Liver (tissue), 9 donors: Measurements from ENCODE around the gene COL5A1. TPM values are rescaled to one million over a fixed set of nuclear protein-coding genes. Genes with fewer than 3 reads are reported as not detected.
A peak's percentile ranks its signal among the peaks of the same experiment; 100 is the strongest.

Source experiments
- DNase-seq: peaks from one replicate; pipeline ENCODE4 v3.0.0-alpha.2; 2017; ENCODE audit warnings: low spot score
- H3K27ac ChIP-seq, 2 donors: one replicate each; pipeline ENCODE4 v1.7.0; 2013; ENCODE audit warnings: inconsistent platforms in 2 of 2, low read length in 2 of 2, control low read depth in 1 of 2, low read depth in 1 of 2, mild to moderate bottlenecking in 1 of 2
- H3K27me3 ChIP-seq, 4 donors: one replicate each; pipeline versions ENCODE4 v1.6.1 to v1.7.0; 2013; ENCODE audit warnings: low read length in 3 of 4, inconsistent platforms in 1 of 4, mild to moderate bottlenecking in 1 of 4, moderate library complexity in 1 of 4; ENCODE audit not compliant: control insufficient read depth in 4 of 4, insufficient read depth in 4 of 4
- H3K36me3 ChIP-seq, 4 donors: one replicate each; pipeline versions ENCODE4 v1.6.1 to v1.7.0; 2013; ENCODE audit warnings: low read length in 3 of 4, mild to moderate bottlenecking in 3 of 4, low read depth in 1 of 4, moderate library complexity in 1 of 4; ENCODE audit not compliant: control insufficient read depth in 4 of 4, insufficient read depth in 3 of 4
- H3K4me1 ChIP-seq, 4 donors: one replicate each; pipeline versions ENCODE4 v1.6.1 to v1.7.0; 2013; ENCODE audit warnings: low read length in 3 of 4, mild to moderate bottlenecking in 3 of 4, moderate library complexity in 1 of 4; ENCODE audit not compliant: control insufficient read depth in 4 of 4, insufficient read depth in 4 of 4
- H3K4me3 ChIP-seq, 3 donors: one replicate each; pipeline versions ENCODE4 v1.6.1 to v1.7.0; 2013; ENCODE audit warnings: low read length in 3 of 3, control low read depth in 1 of 3, low read depth in 1 of 3, mild to moderate bottlenecking in 1 of 3
- H3K9ac ChIP-seq, 2 donors: one replicate each; pipeline ENCODE4 v1.7.0; 2013; ENCODE audit warnings: low read length in 2 of 2, mild to moderate bottlenecking in 2 of 2, moderate library complexity in 2 of 2, control low read depth in 1 of 2, low read depth in 1 of 2
- H3K9me3 ChIP-seq, 4 donors: one replicate each; pipeline versions ENCODE4 v1.6.1 to v1.7.0; 2013; ENCODE audit warnings: low read length in 3 of 4; ENCODE audit not compliant: control insufficient read depth in 4 of 4
- CTCF ChIP-seq: fragments of 150-350 bp; IDR thresholded peaks from 2 replicates; pipeline ENCODE4 v1.5.1; 2017; ENCODE audit warnings: improper control_type of control experiment, low read depth, low read length; ENCODE audit not compliant: missing input control
- EGR1 ChIP-seq, 2 donors: IDR thresholded peaks; 2 replicates each; pipeline ENCODE4 v1.6.1; 2016 to 2018; ENCODE audit warnings: antibody characterized with exemption in 2 of 2, low read depth in 2 of 2
- GABPA ChIP-seq, 2 donors: IDR thresholded peaks in 1 of 2; conservative IDR thresholded peaks in 1 of 2; 2 replicates each; pipeline ENCODE4 v1.6.1; 2016; ENCODE audit warnings: antibody characterized with exemption in 2 of 2, mild to moderate bottlenecking in 1 of 2, moderate library complexity in 1 of 2
- HNF4A ChIP-seq, 2 donors: conservative IDR thresholded peaks; 2 replicates each; pipeline ENCODE4 v1.6.1; 2016; ENCODE audit warnings: antibody characterized with exemption in 2 of 2, mild to moderate bottlenecking in 2 of 2
- JUND ChIP-seq, 2 donors: IDR thresholded peaks; 2 replicates each; pipeline ENCODE4 v1.6.1; 2016; ENCODE audit warnings: antibody characterized with exemption in 2 of 2
- MAX ChIP-seq: IDR thresholded peaks from 2 replicates; pipeline ENCODE4 v1.6.1; 2016; ENCODE audit warnings: antibody characterized with exemption
- NR2F2 ChIP-seq: IDR thresholded peaks from 2 replicates; pipeline ENCODE4 v1.6.1; 2016; ENCODE audit warnings: antibody characterized with exemption
- RAD21 ChIP-seq, 2 donors: IDR thresholded peaks; 2 replicates each; pipeline ENCODE4 v1.6.1; 2016; ENCODE audit warnings: antibody characterized with exemption in 2 of 2, mild to moderate bottlenecking in 2 of 2
- REST ChIP-seq: IDR thresholded peaks from 2 replicates; pipeline ENCODE4 v1.6.1; 2016; ENCODE audit warnings: antibody characterized with exemption, mild to moderate bottlenecking
- RXRA ChIP-seq, 2 donors: IDR thresholded peaks; 2 replicates each; pipeline ENCODE4 v1.6.1; 2017 to 2018; ENCODE audit warnings: antibody characterized with exemption in 2 of 2, mild to moderate bottlenecking in 1 of 2
- SP1 ChIP-seq: IDR thresholded peaks from 2 replicates; pipeline ENCODE4 v1.6.1; 2018; ENCODE audit warnings: antibody characterized with exemption, mild to moderate bottlenecking
- TAF1 ChIP-seq: conservative IDR thresholded peaks from 2 replicates; pipeline ENCODE4 v1.6.1; 2016; ENCODE audit warnings: antibody characterized with exemption, mild to moderate bottlenecking
- YY1 ChIP-seq: IDR thresholded peaks from 2 replicates; pipeline ENCODE4 v1.6.1; 2016; ENCODE audit warnings: antibody characterized with exemption, mild to moderate bottlenecking
- ZBTB33 ChIP-seq: IDR thresholded peaks from 2 replicates; pipeline ENCODE4 v1.6.1; 2016; ENCODE audit warnings: antibody characterized with exemption
- WGBS: extraction: QIAGEN DNeasy Blood & Tissue Kit; methylation state at CpG from one replicate; pipeline ENCODE4 v1.1.7; 2013; 5-methylcytosine and 5-hydroxymethylcytosine counted together
- polyA plus RNA-seq, 2 donors: library from polyadenylated mRNA; stranded (reverse) in 1 of 2; unstranded in 1 of 2; fragments of 200-250 nt in 1 of 2; fragments of >200 nt in 1 of 2; fragmentation: Nextera tagmentation in 1 of 2; extraction: Ambion mirVana in 1 of 2; gene quantifications; one replicate each; pipeline versions ENCODE4 v1.2.1 to v1.2.3, GENCODE V29; 2013 to 2015
- total RNA-seq, 2 donors: library from RNA; depleted of rRNA; stranded (reverse); fragments of >200 nt; gene quantifications; one replicate each; pipeline ENCODE4 v1.2.3, GENCODE V29; 2014
- donor health status: healthy.
- donor health status: healthy.
- donor health status: healthy.
- donor health status: healthy.
- donor health status: healthy.

COL5A1 gene
- total and polyA plus RNA-seq, 4 donors = 0.67 to 15.6 (median 11.2) TPM

GRCh38 chr9:134778156-134778555 lies 136.6 kb downstream of the COL5A1 start:
- Histone ChIP-seq H3K36me3 (no peaks in the 10 kb centered on the region), H3K4me3 (no peak overlapping the region), H3K9me3 (no peaks in the 10 kb centered on the region), H3K9ac (no peak overlapping the region), H3K4me1 (no peaks in the 10 kb centered on the region), H3K27me3 (no peaks in the 10 kb centered on the region), H3K27ac (no peak overlapping the region)
- TF ChIP-seq GABPA (IDR thresholded peaks at IDR 0.05 in 1 of 2, conservative IDR thresholded peaks at IDR 0.05 in 1 of 2) (no peak), MAX (no peak), TAF1 (no peak), SP1 (no peak), ZBTB33 (no peak), RXRA (IDR thresholded peaks at IDR 0.05) (no peak), NR2F2 (no peak), EGR1 (IDR thresholded peaks at IDR 0.05; ENCODE audit: low read depth in 2 of 2) (no peak)
- 80% methylated on average over 13 of the region's 13 CpGs for WGBS
- DNase-seq = no peak

DNA sequence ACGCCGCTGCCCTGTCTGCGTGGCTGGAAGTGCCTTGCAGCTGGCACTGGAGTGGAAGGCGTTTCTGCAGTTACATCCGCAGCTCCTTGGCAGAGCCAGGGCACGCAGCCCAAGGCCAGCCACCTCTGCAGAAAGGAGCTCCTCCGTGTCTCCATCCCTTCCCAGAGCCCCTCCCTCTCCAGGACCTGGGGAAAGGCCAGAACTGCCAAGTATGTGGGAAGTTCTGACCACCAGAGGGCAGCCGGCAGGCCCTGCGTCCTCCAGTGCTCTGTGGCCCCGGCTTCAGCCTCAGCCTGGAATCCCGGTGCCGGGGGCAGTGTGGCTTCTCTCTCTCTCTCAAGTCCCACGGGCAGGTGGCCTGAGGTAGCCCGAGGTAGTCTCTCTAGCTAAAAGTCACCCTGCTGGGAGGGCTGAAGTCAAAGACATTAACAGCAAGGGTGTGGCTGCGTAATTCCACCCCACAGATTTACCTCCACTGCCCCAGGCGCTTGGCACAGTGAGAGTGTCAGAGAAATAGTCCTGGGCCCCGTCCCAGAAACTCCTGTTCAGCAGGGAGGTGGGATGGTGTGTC lies 137.3 kb downstream of the COL5A1 start:
- no peak overlapping the region for H3K9ac ChIP-seq
- H3K27me3 ChIP-seq = no peaks in the 10 kb centered on the region
- no peak overlapping the region for H3K4me3 ChIP-seq
- H3K4me1 ChIP-seq = no peaks in the 10 kb centered on the region
- TF ChIP-seq HNF4A (conservative IDR thresholded peaks at IDR 0.05) = no peak
- no peak for TF ChIP-seq JUND (IDR thresholded peaks at IDR 0.05)
- TF ChIP-seq MAX = no peak
- peak; percentile 56 for TF ChIP-seq CTCF
- no peak for TF ChIP-seq TAF1
- TF ChIP-seq YY1 = no peak
- peak; percentile 67 to 79 for TF ChIP-seq RAD21 (IDR thresholded peaks at IDR 0.05)
- no peak for TF ChIP-seq REST
- peak; percentile 40 for DNase-seq
- H3K9me3 ChIP-seq = no peaks in the 10 kb centered on the region
- no peak overlapping the region for H3K27ac ChIP-seq
- WGBS = 40% methylated on average over 17 of the region's 17 CpGs
- H3K36me3 ChIP-seq = no peaks in the 10 kb centered on the region
